T-helper 22 cell (primary cell): ENCODE results near the gene DPH5.
A peak's percentile ranks its signal among the peaks of the same experiment; 100 is the strongest.
"Not testable (repeated sequence)": the region's sequence is repeated elsewhere in the genome, so short reads cannot be mapped to it uniquely, and the experiment has no call there.

Source experiments
- DNase-seq: peaks from one replicate; pipeline ENCODE4 v3.0.0-alpha.2; 2020; ENCODE audit warnings: low read depth

Gene DPH5

DNA sequence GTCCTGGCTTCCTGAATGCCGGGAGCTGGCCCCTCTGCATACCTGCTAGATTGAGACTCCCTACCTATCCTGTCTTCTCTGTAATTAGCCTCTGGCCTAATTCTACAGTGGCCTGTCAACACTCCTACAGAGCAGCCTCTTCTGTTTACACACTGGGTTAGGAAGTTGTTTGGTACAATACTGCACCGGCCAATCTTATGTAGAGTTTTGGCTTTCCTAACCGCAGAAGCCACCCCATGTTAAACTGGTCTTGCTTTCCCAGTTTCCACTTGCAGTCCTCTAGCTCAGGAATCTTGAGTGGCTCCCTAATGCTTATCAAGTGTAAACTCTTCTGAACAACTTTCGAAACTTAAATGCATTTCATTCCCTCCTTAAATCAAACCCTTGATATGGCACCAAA, 42.8 kb downstream of the DPH5 start:
- no peak for DNase-seq

DNA sequence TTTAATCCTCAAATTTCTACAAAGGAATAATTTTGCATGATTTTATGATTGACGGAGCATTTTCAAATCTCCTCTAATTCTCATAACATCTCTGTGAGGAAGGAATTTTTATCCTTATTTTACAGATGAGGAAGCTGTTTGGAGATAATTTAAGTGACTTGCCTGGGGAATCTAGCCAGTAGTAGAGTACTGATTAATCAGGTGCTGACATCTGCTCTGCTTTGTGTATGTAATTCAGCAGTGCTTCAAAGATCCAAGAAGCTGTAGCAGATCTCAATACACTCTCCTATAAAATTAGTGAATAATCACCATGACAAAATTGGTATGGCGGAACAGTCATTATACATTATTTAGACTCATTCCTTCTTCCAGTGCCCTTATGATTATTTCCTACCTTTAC, 46.0 kb downstream of the DPH5 start:
- DNase-seq: no peak

DNA sequence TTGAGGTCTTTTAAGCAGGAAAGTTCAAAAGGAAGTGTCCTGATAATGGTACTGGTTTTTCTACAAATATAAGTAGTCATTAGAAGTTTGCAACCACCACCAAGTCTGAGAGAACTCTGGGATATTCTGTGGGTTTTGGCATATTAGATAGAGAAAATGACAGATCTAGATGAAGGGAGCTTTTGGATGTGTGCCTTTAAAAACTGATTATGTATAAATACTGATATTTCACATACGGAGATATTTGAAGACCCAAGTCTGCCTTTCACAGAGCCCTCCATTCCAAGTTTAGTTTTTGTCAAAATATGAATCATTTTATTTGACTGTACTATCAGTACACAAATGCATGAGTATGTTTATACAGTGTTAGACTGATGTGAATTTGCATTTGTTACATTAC, 48.6 kb downstream of the DPH5 start:
- no peak for DNase-seq

DNA sequence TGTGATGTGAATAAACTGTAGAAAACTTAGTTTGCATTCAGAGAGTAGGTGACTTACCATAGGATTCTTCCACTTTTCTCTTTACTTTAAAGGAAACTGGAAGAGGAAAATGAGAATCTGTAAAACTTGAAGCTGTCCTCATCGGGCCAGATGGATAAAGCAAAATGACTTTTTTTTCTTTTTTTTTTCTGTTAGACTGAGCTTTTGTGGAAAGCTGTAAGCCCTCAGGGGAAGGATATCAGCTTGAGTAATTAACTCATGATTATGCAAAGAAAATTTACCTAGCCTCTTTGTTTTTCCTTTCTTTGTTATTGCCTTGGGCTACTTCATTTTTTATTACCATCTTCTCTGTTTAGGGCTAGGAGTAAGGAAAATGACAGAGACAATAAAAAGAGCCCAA, 53.4 kb downstream of the DPH5 start:
- DNase-seq: no peak

GRCh38 chr1:100971021-100971420, 54.6 kb downstream of the DPH5 start:
- no peak for DNase-seq

DNA sequence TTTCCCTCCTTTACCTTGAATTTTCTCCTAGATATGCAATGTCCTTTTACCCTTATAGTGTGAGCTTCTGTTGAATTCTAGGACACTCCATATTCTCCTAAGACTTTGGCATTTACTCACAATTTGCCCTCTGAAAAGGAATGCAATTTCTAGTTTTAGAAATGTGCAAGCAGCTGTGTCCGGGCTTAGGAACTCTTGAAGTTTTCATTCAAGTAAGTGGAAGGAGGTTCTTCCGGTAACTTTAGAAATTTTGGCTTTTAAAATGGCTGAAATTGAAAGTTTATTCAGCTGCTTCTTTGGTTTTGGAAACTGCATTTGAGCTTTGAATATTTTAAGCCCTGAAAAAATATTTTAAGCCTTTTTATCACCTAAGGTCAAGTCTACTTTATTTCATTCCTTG, 56.3 kb downstream of the DPH5 start:
- DNase-seq: no peak

GRCh38 chr1:100968621-100969020, 57.0 kb downstream of the DPH5 start:
- no peak for DNase-seq

DNA sequence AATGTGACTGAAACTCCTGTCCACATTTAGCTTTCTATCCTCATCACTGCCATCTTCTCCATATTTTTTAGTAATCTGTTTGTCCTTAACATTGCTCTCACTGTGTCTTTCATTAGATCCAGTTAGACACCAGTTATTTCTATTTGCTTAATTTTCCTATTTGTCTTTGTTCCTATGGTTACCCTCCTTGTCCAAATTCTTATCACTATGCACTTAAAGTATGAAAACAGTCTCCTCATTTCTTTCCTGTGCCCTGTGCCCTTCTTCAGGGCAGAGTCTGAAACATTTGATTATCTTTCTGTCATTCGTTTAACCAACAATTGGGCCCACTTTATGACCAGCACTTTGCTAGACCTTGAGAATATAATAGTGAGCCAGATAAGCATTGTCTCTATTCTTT, 65.5 kb downstream of the DPH5 start:
- DNase-seq: no peak

- DNase-seq: no peak
Observed at GRCh38 chr1:100959502-100960060, 66.0 kb downstream of the DPH5 start.

- DNase-seq: no peak
Observed at GRCh38 chr1:100955322-100955721, 70.3 kb downstream of the DPH5 start.

- DNase-seq: no peak
Observed at GRCh38 chr1:100953960-100954730, 71.4 kb downstream of the DPH5 start.

- DNase-seq: not testable (repeated sequence)
Observed at GRCh38 chr1:100952970-100953369, 72.6 kb downstream of the DPH5 start.

- DNase-seq: no peak
Observed at GRCh38 chr1:100952104-100952745, 73.4 kb downstream of the DPH5 start.

DNA sequence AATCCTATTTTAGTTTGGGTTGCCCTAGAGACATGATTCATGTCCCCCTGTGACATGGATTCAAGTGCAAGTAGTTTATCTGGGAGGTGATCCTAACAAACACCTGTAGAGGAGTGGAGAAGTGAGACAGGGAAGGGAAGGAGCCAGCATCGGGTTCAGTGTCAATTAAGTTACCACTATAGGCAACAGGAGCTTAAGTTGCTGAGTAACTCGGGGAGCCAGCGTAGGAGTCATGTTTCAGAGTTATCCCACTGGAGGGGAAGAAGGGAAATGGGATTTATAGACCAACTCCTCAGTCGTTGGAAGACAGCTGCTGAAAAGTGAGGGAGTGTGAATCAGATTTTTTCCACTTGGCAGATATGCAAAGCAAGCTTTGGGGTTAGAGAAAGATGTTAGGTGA, 74.8 kb downstream of the DPH5 start:
- DNase-seq: no peak

DNA sequence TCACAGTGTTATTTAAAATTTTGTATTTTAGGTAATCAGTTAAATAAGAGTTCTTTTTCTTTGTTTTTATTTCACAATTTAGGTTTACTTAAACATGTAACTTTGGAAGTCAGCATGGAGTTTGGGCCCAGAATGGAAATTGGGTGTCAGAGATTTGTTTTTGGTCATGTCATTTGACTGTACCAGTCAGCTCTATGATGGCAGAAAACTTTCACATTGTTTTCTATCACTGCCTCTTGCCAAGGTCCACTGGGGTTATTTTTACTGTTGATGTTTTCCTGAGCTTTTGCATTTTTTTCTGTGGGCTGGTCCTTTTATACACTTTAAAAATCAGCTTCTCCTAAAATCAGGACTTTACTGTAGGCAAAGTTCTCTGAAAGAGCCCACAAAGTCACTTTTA, 75.2 kb downstream of the DPH5 start:
- no peak for DNase-seq

GRCh38 chr1:100949515-100950158, 75.9 kb downstream of the DPH5 start:
- DNase-seq: peak; percentile 54

DNA sequence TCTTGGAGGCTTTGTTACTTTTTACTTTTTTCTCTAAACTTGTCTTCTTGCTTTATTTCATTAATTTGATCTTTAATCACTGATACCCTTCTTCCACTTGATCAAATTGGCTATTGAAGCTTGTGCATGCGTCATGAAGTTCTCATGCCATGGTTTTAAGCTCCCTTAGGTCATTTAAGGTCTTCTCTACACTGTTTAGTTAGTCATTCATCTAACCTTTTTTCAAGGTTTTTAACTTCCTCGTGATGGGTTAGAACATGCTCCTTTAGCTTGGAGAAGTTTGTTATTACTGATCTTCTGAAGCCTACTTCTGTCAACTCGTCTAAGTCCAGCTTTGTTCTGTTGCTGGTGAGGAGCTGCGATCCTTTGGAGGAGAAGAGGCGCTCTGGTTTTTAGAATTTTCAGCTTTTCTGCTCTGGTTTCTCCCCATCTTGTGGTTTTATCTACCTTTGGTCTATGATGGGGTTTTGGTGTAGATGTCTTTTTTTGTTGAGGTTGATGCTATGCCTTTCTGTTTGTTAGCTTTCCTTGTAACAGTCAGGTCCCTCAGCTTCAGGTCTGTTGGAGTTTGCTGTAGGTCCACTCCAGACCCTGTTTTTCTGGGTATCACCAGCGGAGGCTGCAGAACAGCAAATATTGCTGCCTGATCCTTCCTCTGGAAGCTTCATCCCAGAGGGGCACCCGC, 76.7 kb downstream of the DPH5 start:
- not testable (repeated sequence) for DNase-seq

- DNase-seq: not testable (repeated sequence)
Observed at GRCh38 chr1:100947816-100948215, 77.8 kb downstream of the DPH5 start.

DNA sequence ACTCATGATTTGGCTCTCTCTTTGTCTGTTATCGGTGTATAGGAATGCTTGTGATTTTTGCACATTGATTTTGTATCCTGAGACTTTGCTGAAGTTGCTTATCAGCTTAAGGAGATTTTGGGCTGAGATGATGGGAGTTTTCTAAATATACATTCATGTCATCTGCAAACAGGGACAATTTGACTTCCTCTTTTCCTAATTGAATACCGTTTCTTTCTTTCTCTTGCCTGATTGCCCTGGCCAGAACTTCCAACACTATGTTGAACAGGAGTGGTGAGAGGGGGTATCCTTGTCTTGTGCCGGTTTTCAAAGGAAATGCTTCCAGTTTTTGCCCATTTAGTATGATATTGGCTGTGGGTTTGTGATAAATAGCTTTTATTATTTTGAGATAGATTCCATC, 79.5 kb downstream of the DPH5 start:
- not testable (repeated sequence) for DNase-seq

DNA sequence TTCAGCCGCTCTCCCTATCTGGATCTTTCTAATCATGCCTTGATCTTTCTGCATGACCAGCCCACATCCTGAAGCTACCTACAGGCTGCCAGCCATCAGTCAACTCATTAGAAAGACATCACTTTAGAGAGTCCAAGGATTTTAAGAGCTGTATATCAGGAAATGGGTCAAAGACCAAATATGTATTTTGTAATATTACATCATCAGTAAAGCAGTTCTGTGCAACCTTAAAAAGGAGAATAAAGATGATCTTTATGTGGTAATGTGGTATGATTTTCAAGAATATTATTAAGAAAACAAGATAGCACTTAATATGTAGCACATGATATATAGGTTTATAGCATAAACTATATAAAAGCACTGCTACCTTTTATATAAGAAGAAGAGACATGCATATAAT, 82.1 kb downstream of the DPH5 start:
- no peak for DNase-seq

GRCh38 chr1:100942304-100943046, 83.1 kb downstream of the DPH5 start:
- no peak for DNase-seq
